K562 (cell line): ENCODE data around the gene PFDN2. TPM values are rescaled to one million over a fixed set of nuclear protein-coding genes. Genes with fewer than 3 reads are reported as not detected.

Experiments used
- ATF1 ChIP-seq, 2 experiments: fragments of 450-650 bp in 1 of 2; IDR thresholded peaks; 2 replicates each; pipeline ENCODE4 v1.6.1; 2016; ENCODE audit warnings: missing compliant biosample characterization in 1 of 2, missing genetic modification characterization in 1 of 2
- ATF7 ChIP-seq: fragments of 450-650 bp; IDR thresholded peaks from 2 replicates; pipeline ENCODE4 v1.7.1; 2014; ENCODE audit warnings: mild to moderate bottlenecking, moderate library complexity
- ELF1 ChIP-seq: fragments of 200-800 bp; sonication (Bioruptor generic); IDR thresholded peaks from 2 replicates; pipeline ENCODE4 v1.6.1; 2016; ENCODE audit warnings: missing genetic modification characterization, missing compliant biosample characterization
- KLF16 ChIP-seq: IDR thresholded peaks from 2 replicates; pipeline ENCODE4 v1.6.1; 2016; ENCODE audit warnings: antibody characterized with exemption
- MNT ChIP-seq, 2 experiments: fragments of 450-650 bp; conservative IDR thresholded peaks; 2 replicates each; pipeline ENCODE4 v1.6.1; 2017; ENCODE audit warnings: mild to moderate bottlenecking in 2 of 2, moderate library complexity in 2 of 2
- NEUROD1 ChIP-seq: fragments of 150-350 bp; IDR thresholded peaks from 2 replicates; pipeline ENCODE4 v1.6.1; 2014; ENCODE audit warnings: borderline replicate concordance, low read length, low read depth; ENCODE audit not compliant: partially characterized antibody
- PATZ1 ChIP-seq: fragments of 250-450 bp; sonication (Bioruptor Pico); IDR thresholded peaks from 2 replicates; pipeline ENCODE4 v1.5.0; 2020; ENCODE audit warnings: mild to moderate bottlenecking, borderline replicate concordance
- RERE ChIP-seq: sonication (generic); formaldehyde crosslinking; IDR thresholded peaks from 2 replicates; pipeline ENCODE4 v1.8.0; 2023; ENCODE audit warnings: missing genetic modification reagents, mild to moderate bottlenecking, borderline replicate concordance
- SIN3A ChIP-seq, 2 experiments: fragments of 150-350 bp in 1 of 2; IDR thresholded peaks; 2 replicates each; pipeline ENCODE4 v1.6.1; 2011 to 2016; ENCODE audit warnings: borderline replicate concordance in 2 of 2, low read depth in 2 of 2, low read length in 2 of 2, mild to moderate bottlenecking in 2 of 2, moderate library complexity in 2 of 2; ENCODE audit not compliant: control insufficient read depth in 1 of 2
- TCFL5 ChIP-seq: fragments of 250-450 bp; sonication (Bioruptor Pico); conservative IDR thresholded peaks from 2 replicates; pipeline ENCODE4 v1.6.1; 2021; ENCODE audit warnings: mild to moderate bottlenecking, moderate library complexity, matching md5 sums
- TEAD1 ChIP-seq, 2 experiments: fragments of 450-650 bp in 1 of 2; sonication (generic) in 1 of 2; formaldehyde crosslinking; IDR thresholded peaks; 2 replicates each; pipeline versions ENCODE4 v1.4.0 to v1.8.0; 2020 to 2022; ENCODE audit warnings: mild to moderate bottlenecking in 2 of 2, missing genetic modification reagents in 1 of 2
- USF1 ChIP-seq: sonication (generic); formaldehyde crosslinking; IDR thresholded peaks from 2 replicates; pipeline ENCODE4 v1.9.0; 2022; ENCODE audit warnings: mild to moderate bottlenecking, missing genetic modification reagents
- ZNF444 ChIP-seq: fragments of 250-450 bp; sonication (Bioruptor Pico); IDR thresholded peaks from 2 replicates; pipeline ENCODE4 v1.4.0; 2020; ENCODE audit warnings: mild to moderate bottlenecking, moderate library complexity
- ZNF511 ChIP-seq: sonication (generic); formaldehyde crosslinking; IDR thresholded peaks from 2 replicates; pipeline ENCODE4 v1.8.0; 2022; ENCODE audit warnings: mild to moderate bottlenecking, missing genetic modification reagents
- polyA plus RNA-seq, 8 experiments: library from polyadenylated mRNA; depleted of rRNA in 4 of 8; stranded (reverse) in 5 of 8; unstranded in 3 of 8; fragments of >200 nt; fragmentation: Nextera tagmentation in 2 of 8; fragmentation: Illumina TruSeq in 1 of 8; extraction: Ambion mirVana in 2 of 8; extraction: Trizol in 1 of 8; gene quantifications; 2 replicates each; pipeline versions ENCODE4 v1.2.1 to v1.2.3, GENCODE V29; 2011 to 2014; ENCODE audit warnings: inconsistent platforms in 1 of 8, missing spikeins in 1 of 8
- total RNA-seq, 7 experiments: library from RNA; depleted of rRNA in 6 of 7; stranded (reverse); fragments of >200 nt in 6 of 7; fragmentation: Illumina TruSeq in 2 of 7; extraction: Trizol in 2 of 7; gene quantifications; 2 replicates each; pipeline versions ENCODE4 v1.2.1 to v1.2.3, GENCODE V29; 2011 to 2021; ENCODE audit warnings: low replicate concordance in 1 of 7

Gene PFDN2
- total and polyA plus RNA-seq, 9 of the 15 experiments (the other 6 are each of a cell fraction or from before 2014, with no cell fraction given) = 50.2 to 361 (median 144) TPM

GRCh38 chr1:161119092-161119903 lies 1.5 kb upstream of the PFDN2 start (continued):
- TF ChIP-seq PATZ1 (CRISPR knock-in tag) (no peak), NEUROD1 (peak; percentile 20), KLF16 (no peak), ELF1 (peak; percentile 48; the same call in 1 of the 2 replicates), ATF1 (CRISPR knock-in tag; IDR thresholded peaks at IDR 0.05) (no peak), ATF1 (tag; IDR thresholded peaks at IDR 0.05) (peak; percentile 90), ATF7 (peak; percentile 12; the same call in 1 of the 2 replicates), ZNF511 (CRISPR knock-in tag) (no peak), USF1 (CRISPR knock-in tag) (peak; percentile 64), MNT (conservative IDR thresholded peaks at IDR 0.05) (0 out of 4 replicates have a peak, but pooled peaks of 1 of the 2 experiments have one; percentile 1), SIN3A (IDR thresholded peaks at IDR 0.05; ENCODE audit: borderline replicate concordance in 2 of 2, control insufficient read depth in 1 of 2, low read depth in 2 of 2, low read length in 2 of 2) (no peak), RERE (CRISPR knock-in tag) (no peak), TEAD1 (CRISPR knock-in tag; IDR thresholded peaks at IDR 0.05) (peak in 1 of 2 experiments; percentile 76; a peak in 2 of 4 replicates), ZNF444 (CRISPR knock-in tag) (no peak), TCFL5 (CRISPR knock-in tag) (no peak)
